SK-N-SH (cell line): ENCODE data around the gene EN2. TPM values are rescaled to one million over a fixed set of nuclear protein-coding genes. Genes with fewer than 3 reads are reported as not detected.

Experiments
- CTCF ChIA-PET: fragments of 300-600, 350-600 bp; formaldehyde crosslinking; extraction: SDS; loops from one replicate; lab custom pipeline; 2021; lab: Yijun Ruan, JAX
- POLR2A ChIA-PET: fragments of 350-600 bp; sonication (Branson Sonifier 250); formaldehyde crosslinking; extraction: SDS; loops from one replicate; lab custom pipeline; 2020; ENCODE audit warnings: antibody characterized with exemption, inconsistent platforms; lab: Yijun Ruan, JAX
- DNase-seq: peaks from one replicate; pipeline ENCODE4 v3.0.0; 2012
- H2AFZ ChIP-seq: fragments of 200-600 bp; sonication (generic); 2 replicates; pipeline ENCODE4 v1.8.1; 2016; ENCODE audit warnings: antibody characterized with exemption, mild to moderate bottlenecking, low read depth
- H3F3A ChIP-seq: fragments of 200-600 bp; sonication (generic); replicated peaks from 2 replicates; pipeline ENCODE3; 2016; ENCODE audit warnings: antibody characterized with exemption, mild to moderate bottlenecking; ENCODE audit not compliant: insufficient read depth
- H3K27ac ChIP-seq, 2 experiments: fragments of 200-500 bp in 1 of 2; fragments of 200-600 bp in 1 of 2; sonication (Bioruptor generic) in 1 of 2; sonication (generic), shearing (Covaris generic) in 1 of 2; 2 replicates each; pipeline versions ENCODE4 v1.5.1 to v1.6.1; 2014 to 2016; ENCODE audit warnings: low read depth in 2 of 2, inconsistent platforms in 1 of 2, low read length in 1 of 2, mild to moderate bottlenecking in 1 of 2, mixed read lengths in 1 of 2
- H3K27me3 ChIP-seq: fragments of 200-600 bp; sonication (generic), shearing (Covaris generic); 2 replicates; pipeline ENCODE4 v1.6.1; 2016; ENCODE audit warnings: mixed run types; ENCODE audit not compliant: insufficient read depth
- H3K36me3 ChIP-seq, 2 experiments: fragments of 200-500 bp in 1 of 2; fragments of 200-600 bp in 1 of 2; sonication (Bioruptor generic) in 1 of 2; sonication (generic) in 1 of 2; replicated peaks in 1 of 2; 2 replicates each; pipeline versions ENCODE3 to v1.5.1; 2014 to 2016; ENCODE audit warnings: low read length in 1 of 2, mild to moderate bottlenecking in 1 of 2; ENCODE audit not compliant: insufficient read depth in 2 of 2, control insufficient read depth in 1 of 2
- H3K4me1 ChIP-seq, 2 experiments: fragments of 200-500 bp in 1 of 2; fragments of 200-600 bp in 1 of 2; sonication (Bioruptor generic) in 1 of 2; sonication (generic), shearing (Covaris generic) in 1 of 2; 2 replicates each; pipeline versions ENCODE4 v1.5.1 to v1.6.1; 2014 to 2016; ENCODE audit warnings: low read depth in 1 of 2, low read length in 1 of 2, mixed run types in 1 of 2; ENCODE audit not compliant: insufficient read depth in 2 of 2, control insufficient read depth in 1 of 2
- H3K4me2 ChIP-seq: fragments of 200-600 bp; sonication (generic), shearing (Covaris generic); 2 replicates; pipeline ENCODE4 v1.6.1; 2017; ENCODE audit warnings: mixed run types
- H3K4me3 ChIP-seq, 2 experiments: fragments of 200-500 bp in 1 of 2; fragments of 200-600 bp in 1 of 2; sonication (Bioruptor generic) in 1 of 2; sonication (generic), shearing (Covaris generic) in 1 of 2; 2 replicates each; pipeline versions ENCODE4 v1.5.1 to v1.8.1; 2014 to 2016; ENCODE audit warnings: low read depth in 2 of 2, inconsistent platforms in 1 of 2, low read length in 1 of 2, mild to moderate bottlenecking in 1 of 2, mixed read lengths in 1 of 2, moderate library complexity in 1 of 2
- H3K79me2 ChIP-seq: fragments of 200-600 bp; sonication (generic); 2 replicates; pipeline ENCODE4 v1.8.1; 2017; ENCODE audit warnings: mild to moderate bottlenecking; ENCODE audit not compliant: insufficient read depth
- H3K9ac ChIP-seq: fragments of 200-600 bp; sonication (generic); 2 replicates; pipeline ENCODE4 v1.6.1; 2017; ENCODE audit warnings: mixed run types
- H3K9me2 ChIP-seq: fragments of 200-600 bp; sonication (generic); 2 replicates; pipeline ENCODE4 v1.6.1; 2017; ENCODE audit warnings: mixed run types
- H3K9me3 ChIP-seq: fragments of 200-600 bp; sonication (generic); 2 replicates; pipeline ENCODE4 v1.6.1; 2017; ENCODE audit warnings: mixed run types, mild to moderate bottlenecking, moderate library complexity
- H4K20me1 ChIP-seq: fragments of 200-600 bp; sonication (generic); 2 replicates; pipeline ENCODE4 v1.6.1; 2017; ENCODE audit warnings: mild to moderate bottlenecking, mixed run types; ENCODE audit not compliant: insufficient read depth
- CHD2 ChIP-seq: fragments of 150-350 bp; IDR thresholded peaks from 2 replicates; pipeline ENCODE4 v1.6.1; 2018; ENCODE audit warnings: low read length; ENCODE audit not compliant: partially characterized antibody
- FOXJ3 ChIP-seq: sonication (generic); formaldehyde crosslinking; IDR thresholded peaks from 2 replicates; pipeline ENCODE4 v1.5.1; 2020; ENCODE audit warnings: mild to moderate bottlenecking, missing genetic modification reagents
- MEF2A ChIP-seq: IDR thresholded peaks from 2 replicates; pipeline ENCODE4 v1.4.0; 2012; ENCODE audit warnings: low read depth, borderline replicate concordance
- RAD21 ChIP-seq: IDR thresholded peaks from 2 replicates; pipeline ENCODE4 v1.6.1; 2012; ENCODE audit warnings: mild to moderate bottlenecking, low read length
- RCOR1 ChIP-seq: fragments of 150-350 bp; IDR thresholded peaks from 2 replicates; pipeline ENCODE4 v1.6.1; 2017; ENCODE audit warnings: antibody characterized with exemption, low read length
- SIN3A ChIP-seq: IDR thresholded peaks from 2 replicates; pipeline ENCODE4 v1.6.1; 2012; ENCODE audit warnings: low read depth, mild to moderate bottlenecking, low read length, moderate library complexity, borderline replicate concordance
- SMC3 ChIP-seq: IDR thresholded peaks from 2 replicates; pipeline ENCODE4 v1.6.1; 2012; ENCODE audit warnings: low read depth, low read length, improper control_type of control experiment
- TEAD4 ChIP-seq: IDR thresholded peaks from 2 replicates; pipeline ENCODE4 v1.4.0; 2012; ENCODE audit warnings: mild to moderate bottlenecking, borderline replicate concordance; ENCODE audit not compliant: insufficient read depth
- WGBS: methylation state at CpG from one replicate; pipeline ENCODE4 v1.1.6; 2017; ENCODE audit warnings: low lambda C conversion rate; 5-methylcytosine and 5-hydroxymethylcytosine counted together
- polyA plus RNA-seq, 3 experiments: library from polyadenylated mRNA; depleted of rRNA; stranded (reverse); fragments of >200 nt; gene quantifications; 2 replicates each; pipeline ENCODE4 v1.2.3, GENCODE V29; 2012
- TF ChIP-seq, protein P1 (sequence below): IDR thresholded peaks from 2 replicates; pipeline ENCODE4 v1.6.1; 2012; ENCODE audit warnings: mild to moderate bottlenecking, low read depth, low read length, moderate library complexity
- TF ChIP-seq, protein P2 (sequence below): IDR thresholded peaks from 2 replicates; pipeline ENCODE4; 2012

The EN2 gene
- polyA plus RNA-seq, 1 of the 3 experiments (the other 2 are of a cell fraction): 0.02 TPM

DNA sequence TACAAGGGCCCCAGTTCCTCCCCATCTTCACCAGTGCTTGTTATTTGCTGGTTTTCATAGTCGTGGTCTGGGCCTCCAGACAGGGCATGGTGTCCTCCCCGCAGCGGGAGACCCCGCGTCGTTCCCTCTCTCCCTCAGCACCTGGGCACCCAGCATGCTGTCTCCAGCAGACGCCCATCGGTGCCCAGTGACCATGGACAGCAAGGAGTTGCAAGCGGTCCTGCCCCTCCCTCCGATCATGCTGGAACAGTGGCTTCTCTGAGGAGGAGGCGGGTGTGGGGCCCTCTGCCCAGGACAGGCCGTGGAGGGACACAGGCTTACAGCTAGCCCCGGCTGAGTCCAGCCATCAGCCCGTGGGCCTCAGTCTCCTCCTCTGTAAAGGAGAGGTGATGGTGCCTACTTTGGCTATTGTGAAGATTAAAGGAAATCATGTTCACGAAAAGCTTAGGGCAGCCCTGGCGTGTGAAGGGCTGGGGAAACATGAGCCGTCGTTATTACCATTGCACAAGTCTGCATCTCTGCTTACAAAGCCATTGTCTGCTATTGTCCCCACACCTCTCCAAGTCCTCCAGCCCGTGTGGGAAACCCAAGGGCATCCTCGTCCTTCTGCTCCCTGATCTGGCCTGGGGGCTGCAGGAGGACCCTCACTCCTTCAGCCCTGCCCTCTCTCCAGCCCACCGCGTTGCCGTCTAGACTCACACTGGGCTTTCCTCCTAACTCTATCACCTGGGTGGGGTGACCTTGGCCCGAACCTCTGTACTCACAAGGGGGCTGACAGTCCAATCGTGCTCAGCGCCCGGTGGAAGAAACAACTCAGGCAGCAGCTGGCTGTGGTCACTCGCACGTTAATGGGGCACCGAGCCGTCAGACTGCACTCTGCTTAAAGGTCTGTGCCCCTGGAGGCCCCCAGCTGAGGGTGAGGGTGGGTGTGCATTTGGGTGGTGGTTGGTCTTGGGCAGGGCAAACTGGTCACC lies 29.9 kb downstream of the EN2 start (continued):
- TF ChIP-seq, protein P1, sequence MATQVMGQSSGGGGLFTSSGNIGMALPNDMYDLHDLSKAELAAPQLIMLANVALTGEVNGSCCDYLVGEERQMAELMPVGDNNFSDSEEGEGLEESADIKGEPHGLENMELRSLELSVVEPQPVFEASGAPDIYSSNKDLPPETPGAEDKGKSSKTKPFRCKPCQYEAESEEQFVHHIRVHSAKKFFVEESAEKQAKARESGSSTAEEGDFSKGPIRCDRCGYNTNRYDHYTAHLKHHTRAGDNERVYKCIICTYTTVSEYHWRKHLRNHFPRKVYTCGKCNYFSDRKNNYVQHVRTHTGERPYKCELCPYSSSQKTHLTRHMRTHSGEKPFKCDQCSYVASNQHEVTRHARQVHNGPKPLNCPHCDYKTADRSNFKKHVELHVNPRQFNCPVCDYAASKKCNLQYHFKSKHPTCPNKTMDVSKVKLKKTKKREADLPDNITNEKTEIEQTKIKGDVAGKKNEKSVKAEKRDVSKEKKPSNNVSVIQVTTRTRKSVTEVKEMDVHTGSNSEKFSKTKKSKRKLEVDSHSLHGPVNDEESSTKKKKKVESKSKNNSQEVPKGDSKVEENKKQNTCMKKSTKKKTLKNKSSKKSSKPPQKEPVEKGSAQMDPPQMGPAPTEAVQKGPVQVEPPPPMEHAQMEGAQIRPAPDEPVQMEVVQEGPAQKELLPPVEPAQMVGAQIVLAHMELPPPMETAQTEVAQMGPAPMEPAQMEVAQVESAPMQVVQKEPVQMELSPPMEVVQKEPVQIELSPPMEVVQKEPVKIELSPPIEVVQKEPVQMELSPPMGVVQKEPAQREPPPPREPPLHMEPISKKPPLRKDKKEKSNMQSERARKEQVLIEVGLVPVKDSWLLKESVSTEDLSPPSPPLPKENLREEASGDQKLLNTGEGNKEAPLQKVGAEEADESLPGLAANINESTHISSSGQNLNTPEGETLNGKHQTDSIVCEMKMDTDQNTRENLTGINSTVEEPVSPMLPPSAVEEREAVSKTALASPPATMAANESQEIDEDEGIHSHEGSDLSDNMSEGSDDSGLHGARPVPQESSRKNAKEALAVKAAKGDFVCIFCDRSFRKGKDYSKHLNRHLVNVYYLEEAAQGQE: no peak
- TF ChIP-seq, protein P2, sequence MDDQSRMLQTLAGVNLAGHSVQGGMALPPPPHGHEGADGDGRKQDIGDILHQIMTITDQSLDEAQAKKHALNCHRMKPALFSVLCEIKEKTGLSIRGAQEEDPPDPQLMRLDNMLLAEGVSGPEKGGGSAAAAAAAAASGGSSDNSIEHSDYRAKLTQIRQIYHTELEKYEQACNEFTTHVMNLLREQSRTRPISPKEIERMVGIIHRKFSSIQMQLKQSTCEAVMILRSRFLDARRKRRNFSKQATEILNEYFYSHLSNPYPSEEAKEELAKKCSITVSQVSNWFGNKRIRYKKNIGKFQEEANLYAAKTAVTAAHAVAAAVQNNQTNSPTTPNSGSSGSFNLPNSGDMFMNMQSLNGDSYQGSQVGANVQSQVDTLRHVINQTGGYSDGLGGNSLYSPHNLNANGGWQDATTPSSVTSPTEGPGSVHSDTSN: no peak
- TF ChIP-seq RCOR1 (no peak), FOXJ3 (CRISPR knock-in tag) (no peak), SIN3A (no peak), CHD2 (no peak)
- TF ChIP-seq, all 33 proteins: peak for 0

DNA sequence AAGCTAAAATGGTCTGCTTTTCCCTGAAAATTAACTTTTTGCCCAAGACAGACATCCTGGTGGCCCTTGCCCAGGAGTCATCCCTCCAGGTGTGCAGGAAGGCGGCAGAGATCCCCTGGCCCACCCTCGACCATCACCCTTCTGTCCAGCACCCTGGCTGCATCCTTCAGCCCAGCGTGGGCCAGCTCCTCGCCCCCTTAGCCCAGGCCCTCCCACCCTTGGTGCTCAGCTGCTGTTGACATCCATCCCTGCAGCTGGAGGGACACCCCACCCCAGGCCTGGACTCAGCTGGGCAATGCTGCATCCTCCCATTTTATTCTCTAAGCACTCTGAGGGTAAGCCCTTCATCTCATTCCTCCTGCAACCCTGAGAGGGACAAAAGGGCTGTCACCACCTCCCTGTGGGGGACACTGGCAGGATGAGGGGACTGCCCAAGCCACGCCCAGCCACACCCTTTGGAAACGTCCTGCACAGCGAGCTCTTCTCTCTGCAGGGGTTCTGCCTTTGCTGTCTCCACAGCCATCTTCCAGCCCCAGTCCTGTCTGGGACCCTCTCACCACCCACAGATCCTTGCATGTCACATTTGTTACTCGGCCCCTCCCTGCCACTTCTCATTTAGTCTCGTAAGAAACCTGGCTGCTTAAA lies 30.7 kb downstream of the EN2 start:
- no peak for TF ChIP-seq TEAD4
- TF ChIP-seq MEF2A: no peak
- no peak for TF ChIP-seq RAD21
- TF ChIP-seq CHD2: no peak
- TF ChIP-seq SMC3: no peak
- Histone ChIP-seq H3K9me3 (no peaks in the 10 kb centered on the region), H3K27me3 (peaks cover 96% of the 10 kb centered on the region), H3K36me3 (no peaks in the 10 kb centered on the region), H2AFZ (no peak overlapping the region), H3K9ac (no peak overlapping the region), H3K4me1 (peaks cover 0 to 3% of the 10 kb centered on the region in 2 experiments; a peak in 1 of 4 replicates), H3F3A (no peaks in the 10 kb centered on the region), H4K20me1 (no peaks in the 10 kb centered on the region), H3K9me2 (no peaks in the 10 kb centered on the region), H3K79me2 (no peaks in the 10 kb centered on the region), H3K4me2 (no peak overlapping the region), H3K27ac (no peak overlapping the region), H3K4me3 (no peak overlapping the region)
- WGBS: 5% methylated on average over 9 of the region's 9 CpGs
- DNase-seq: no peak
- ChIA-PET POLR2A (no interaction called here), CTCF (interaction anchor here (1.7 kb wide), 1 partner anchor 116 kb away, joined by 4 read pairs; no protein-coding TSS in a partner anchor)
